DND-41 (cell line): ENCODE data around the gene MED13.
"Not testable (repeated sequence)": the region's sequence is repeated elsewhere in the genome, so short reads cannot be mapped to it uniquely, and the experiment has no call there.

Experiments used
- ATAC-seq: fragments of 200-7000 bp; cut with Tn5 transposase; 3 replicates; pipeline ENCODE4 v1.9.1; 2021; ENCODE audit warnings: low read depth; ENCODE audit not compliant: insufficient read depth
- DNase-seq: peaks from one replicate; pipeline ENCODE4 v3.0.0-alpha.2; 2020
- H2AFZ ChIP-seq: 2 replicates; pipeline ENCODE4 v1.6.0; 2012; ENCODE audit warnings: low read depth, low read length
- H3K27ac ChIP-seq: 2 replicates; pipeline ENCODE4 v1.5.1; 2012; ENCODE audit warnings: low read length, inconsistent platforms
- H3K27me3 ChIP-seq: fragments of 200-600 bp; sonication (generic); 2 replicates; pipeline ENCODE4 v1.6.0; 2012; ENCODE audit warnings: low read length, mild to moderate bottlenecking, inconsistent platforms; ENCODE audit not compliant: insufficient read depth, poor library complexity
- H3K36me3 ChIP-seq: 2 replicates; pipeline ENCODE4 v1.5.1; 2012; ENCODE audit warnings: low read length, inconsistent platforms; ENCODE audit not compliant: insufficient read depth
- H3K4me1 ChIP-seq: 2 replicates; pipeline ENCODE4 v1.5.1; 2012; ENCODE audit warnings: mild to moderate bottlenecking, low read length; ENCODE audit not compliant: insufficient read depth
- H3K4me2 ChIP-seq: 2 replicates; pipeline ENCODE4 v1.6.0; 2012; ENCODE audit warnings: mild to moderate bottlenecking, moderate library complexity, low read length, inconsistent platforms; ENCODE audit not compliant: insufficient read depth
- H3K4me3 ChIP-seq, 2 experiments: fragments of 200-600 bp in 1 of 2; shearing (Covaris generic) in 1 of 2; 2 replicates each; pipeline ENCODE4 v1.5.1; 2012 to 2016; ENCODE audit warnings: inconsistent platforms in 2 of 2, low read length in 2 of 2, mild to moderate bottlenecking in 2 of 2, low read depth in 1 of 2, moderate library complexity in 1 of 2
- H3K79me2 ChIP-seq: 2 replicates; pipeline ENCODE4 v1.6.0; 2012; ENCODE audit warnings: low read length, inconsistent platforms; ENCODE audit not compliant: insufficient read depth
- H3K9ac ChIP-seq: 2 replicates; pipeline ENCODE4 v1.6.0; 2012; ENCODE audit warnings: low read depth, mild to moderate bottlenecking, inconsistent platforms, low read length, moderate library complexity
- H3K9me3 ChIP-seq: 2 replicates; pipeline ENCODE4 v1.5.1; 2012; ENCODE audit warnings: low read length, moderate library complexity, mild to moderate bottlenecking, inconsistent platforms; ENCODE audit not compliant: insufficient read depth, severe bottlenecking
- H4K20me1 ChIP-seq: 2 replicates; pipeline ENCODE4 v1.6.0; 2012; ENCODE audit warnings: low read length; ENCODE audit not compliant: insufficient read depth
- EZH2 ChIP-seq: IDR thresholded peaks from 3 replicates; pipeline ENCODE4 v1.6.1; 2012; ENCODE audit warnings: borderline replicate concordance, low read depth, mild to moderate bottlenecking, moderate library complexity, low read length, inconsistent platforms; ENCODE audit not compliant: severe bottlenecking
- TF ChIP-seq, protein P1 (sequence below): IDR thresholded peaks from 2 replicates; pipeline ENCODE4 v1.5.1; 2012; ENCODE audit warnings: borderline replicate concordance, low read length, moderate library complexity, mild to moderate bottlenecking; ENCODE audit not compliant: poor library complexity, severe bottlenecking; ENCODE audit errors: extremely low read depth

Gene MED13

DNA sequence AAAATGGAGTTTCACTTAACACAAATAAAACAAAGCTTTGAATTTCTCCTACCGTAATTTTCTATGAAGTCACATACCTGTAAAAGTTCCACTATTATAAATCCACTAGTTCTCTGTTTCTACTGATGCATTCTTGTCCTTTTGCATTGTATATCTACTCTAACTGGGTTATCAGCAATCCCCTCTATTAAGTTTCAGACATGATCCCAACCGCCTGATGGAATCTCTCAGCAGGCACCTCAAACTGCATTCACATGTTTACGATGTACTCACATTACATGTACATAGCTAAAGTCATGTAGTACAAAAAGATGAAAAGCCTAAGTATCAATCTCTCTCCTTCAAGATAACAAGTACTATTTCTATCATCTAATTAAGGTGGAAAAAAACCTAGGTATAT is 64.9 kb downstream of the MED13 start:
- no peak overlapping the region for H2AFZ ChIP-seq
- no peak overlapping the region for H3K4me2 ChIP-seq
- H3K4me1 ChIP-seq, result no peaks in the 10 kb centered on the region
- H4K20me1 ChIP-seq, result peaks cover 18% of the 10 kb centered on the region; the same call in 1 of the 2 replicates
- no peak overlapping the region for H3K9ac ChIP-seq
- H3K9me3 ChIP-seq, result no peaks in the 10 kb centered on the region
- H3K36me3 ChIP-seq, result peaks cover 72% of the 10 kb centered on the region
- H3K27me3 ChIP-seq, result no peaks in the 10 kb centered on the region
- no peak for TF ChIP-seq EZH2
- TF ChIP-seq, protein P1, sequence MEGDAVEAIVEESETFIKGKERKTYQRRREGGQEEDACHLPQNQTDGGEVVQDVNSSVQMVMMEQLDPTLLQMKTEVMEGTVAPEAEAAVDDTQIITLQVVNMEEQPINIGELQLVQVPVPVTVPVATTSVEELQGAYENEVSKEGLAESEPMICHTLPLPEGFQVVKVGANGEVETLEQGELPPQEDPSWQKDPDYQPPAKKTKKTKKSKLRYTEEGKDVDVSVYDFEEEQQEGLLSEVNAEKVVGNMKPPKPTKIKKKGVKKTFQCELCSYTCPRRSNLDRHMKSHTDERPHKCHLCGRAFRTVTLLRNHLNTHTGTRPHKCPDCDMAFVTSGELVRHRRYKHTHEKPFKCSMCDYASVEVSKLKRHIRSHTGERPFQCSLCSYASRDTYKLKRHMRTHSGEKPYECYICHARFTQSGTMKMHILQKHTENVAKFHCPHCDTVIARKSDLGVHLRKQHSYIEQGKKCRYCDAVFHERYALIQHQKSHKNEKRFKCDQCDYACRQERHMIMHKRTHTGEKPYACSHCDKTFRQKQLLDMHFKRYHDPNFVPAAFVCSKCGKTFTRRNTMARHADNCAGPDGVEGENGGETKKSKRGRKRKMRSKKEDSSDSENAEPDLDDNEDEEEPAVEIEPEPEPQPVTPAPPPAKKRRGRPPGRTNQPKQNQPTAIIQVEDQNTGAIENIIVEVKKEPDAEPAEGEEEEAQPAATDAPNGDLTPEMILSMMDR, result no peak
- peaks cover 61% of the 10 kb centered on the region for H3K79me2 ChIP-seq
- DNase-seq (no peak), ATAC-seq (no peak)
- H3K27ac ChIP-seq, result no peak overlapping the region
- H3K4me3 ChIP-seq, result no peak overlapping the region

DNA sequence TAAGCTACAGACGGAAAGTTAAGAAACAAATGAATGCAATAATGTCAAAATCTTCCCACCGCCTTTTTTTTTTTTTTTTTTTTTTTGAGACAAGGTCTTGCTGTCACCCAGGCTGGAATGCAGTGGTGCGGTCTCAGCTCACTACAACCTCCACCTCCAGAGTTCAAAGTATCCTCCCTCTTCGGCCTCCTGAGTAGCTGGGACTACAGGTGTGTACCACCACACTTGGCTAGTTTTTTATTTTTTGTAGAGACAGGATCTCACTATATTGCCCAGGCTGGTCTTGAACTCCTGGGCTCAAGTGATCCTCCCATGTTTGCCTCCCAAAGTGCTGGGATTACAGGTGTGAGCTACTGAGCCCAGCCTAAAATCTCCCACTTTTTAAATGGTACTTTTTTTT is 66.5 kb downstream of the MED13 start:
- H3K27ac ChIP-seq, DNase-seq, H2AFZ ChIP-seq, H3K9ac ChIP-seq, H3K9me3 ChIP-seq, H3K4me2 ChIP-seq, H3K27me3 ChIP-seq, H3K4me3 ChIP-seq, ATAC-seq, H3K4me1 ChIP-seq: not testable (repeated sequence)
- peaks cover 18% of the 10 kb centered on the region; the same call in 1 of the 2 replicates for H4K20me1 ChIP-seq
- H3K79me2 ChIP-seq, result peaks cover 45% of the 10 kb centered on the region
- peaks cover 70% of the 10 kb centered on the region for H3K36me3 ChIP-seq

DNA sequence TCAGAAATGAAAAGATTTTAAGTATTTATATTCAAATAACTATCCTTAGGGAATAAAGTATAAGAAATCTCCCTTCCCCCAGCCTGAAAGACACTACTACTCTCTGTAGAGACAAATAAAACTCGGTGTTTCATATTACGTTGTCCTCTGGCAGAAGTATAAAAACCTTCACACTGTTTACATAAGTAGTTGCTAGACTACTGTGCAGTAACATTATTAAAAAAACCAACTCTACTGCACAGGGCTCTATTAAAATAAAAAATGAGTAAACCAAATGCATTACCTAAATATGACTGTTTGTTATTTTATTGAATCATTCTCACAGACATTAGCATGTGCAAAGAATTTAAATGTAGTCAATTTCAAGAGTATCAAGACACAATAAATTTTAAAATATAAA is 67.4 kb downstream of the MED13 start:
- Histone ChIP-seq H3K27ac (no peak overlapping the region), H3K4me1 (no peaks in the 10 kb centered on the region), H3K27me3 (no peaks in the 10 kb centered on the region), H3K9ac (no peak overlapping the region), H3K9me3 (no peaks in the 10 kb centered on the region), H3K36me3 (peaks cover 70% of the 10 kb centered on the region), H2AFZ (no peak overlapping the region), H3K4me3 (no peak overlapping the region), H3K79me2 (peaks cover 37% of the 10 kb centered on the region), H4K20me1 (peaks cover 15% of the 10 kb centered on the region; the same call in 1 of the 2 replicates), H3K4me2 (no peak overlapping the region)
- ATAC-seq, result no peak
- TF ChIP-seq, protein P1, result no peak
- TF ChIP-seq EZH2, result no peak
- no peak for DNase-seq

DNA sequence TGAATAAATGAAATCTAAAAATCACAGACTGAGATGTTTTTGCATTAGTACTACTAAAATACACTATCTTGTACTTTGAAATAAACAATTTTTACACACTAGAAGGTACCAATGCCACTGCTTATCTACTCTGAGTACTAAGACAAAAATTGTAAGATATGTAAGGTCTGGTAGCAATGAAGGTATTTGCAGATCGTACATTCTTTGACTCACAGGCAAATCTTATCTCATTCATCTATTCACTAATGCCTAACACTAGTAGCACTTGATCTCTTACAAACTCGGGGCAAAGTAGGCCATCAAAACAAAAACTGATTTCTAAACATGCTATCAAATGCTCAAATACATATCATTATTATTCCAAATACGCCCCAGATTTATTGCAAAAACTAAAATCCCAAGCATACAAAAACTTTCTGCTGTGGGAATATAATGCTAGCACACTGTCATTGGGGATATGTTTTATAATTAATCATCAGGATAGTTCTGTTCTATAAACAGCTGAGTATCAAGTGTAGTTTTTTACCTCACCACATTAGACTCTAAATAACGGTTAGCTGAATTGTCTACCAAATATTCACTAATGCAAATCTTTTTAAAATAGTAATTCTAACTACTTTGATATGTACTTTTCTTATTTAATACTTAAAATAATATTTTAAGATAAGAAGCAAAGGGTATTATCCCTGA is 68.0 kb downstream of the MED13 start:
- Histone ChIP-seq H3K9ac (no peak overlapping the region), H3K4me1 (no peaks in the 10 kb centered on the region), H3K27ac (no peak overlapping the region), H3K36me3 (peaks cover 72% of the 10 kb centered on the region), H3K4me3 (no peak overlapping the region), H3K27me3 (no peaks in the 10 kb centered on the region), H4K20me1 (peaks cover 15% of the 10 kb centered on the region; the same call in 1 of the 2 replicates), H3K9me3 (no peaks in the 10 kb centered on the region), H3K4me2 (no peak overlapping the region), H3K79me2 (peaks cover 33% of the 10 kb centered on the region), H2AFZ (no peak overlapping the region)
- TF ChIP-seq, protein P1, result no peak
- DNase-seq, result no peak
- no peak for ATAC-seq
